Adrenal gland (tissue), 12 donors: ENCODE results near the gene TMEM266. TPM values are rescaled to one million over a fixed set of nuclear protein-coding genes. Genes with fewer than 3 reads are reported as not detected.
A peak's percentile ranks its signal among the peaks of the same experiment; 100 is the strongest.

Experiments
- DNase-seq, 7 donors: peaks; one replicate each; pipeline ENCODE4 v3.0.0-alpha.2; 2019 to 2020
- H3K27ac ChIP-seq, 5 donors: fragments of 200-600 bp; sonication (generic) in 4 of 5; 1 replicate in 3 of 5; 2 replicates in 2 of 5; pipeline versions ENCODE4 v1.5.1 to v1.8.0; 2016 to 2020; ENCODE audit warnings: mild to moderate bottlenecking in 1 of 5
- H3K27me3 ChIP-seq: fragments of 200-600 bp; 2 replicates; pipeline ENCODE4 v1.8.0; 2021
- H3K36me3 ChIP-seq, 2 donors: fragments of 200-600 bp; replicated peaks in 1 of 2; 1 replicate in 1 of 2; 2 replicates in 1 of 2; pipeline versions ENCODE4 v1.5.1 to v1.8.0; 2018 to 2022
- H3K4me1 ChIP-seq, 2 donors: fragments of 200-600 bp; replicated peaks in 1 of 2; 1 replicate in 1 of 2; 2 replicates in 1 of 2; pipeline versions ENCODE4 v1.5.1 to v1.8.0; 2018 to 2021
- H3K4me3 ChIP-seq, 4 donors: fragments of 200-600 bp; sonication (generic) in 3 of 4; one replicate each; pipeline ENCODE4 v1.5.1; 2016 to 2018
- H3K9me3 ChIP-seq, 3 donors: fragments of 200-600 bp; sonication (generic) in 1 of 3; replicated peaks in 1 of 3; 1 replicate in 2 of 3; 2 replicates in 1 of 3; pipeline versions ENCODE4 v1.5.1 to v1.8.0; 2016 to 2021
- POLR2A ChIP-seq, 2 donors: fragments of 450-650 bp; IDR thresholded peaks; one replicate each; pipeline ENCODE4 v1.6.1; 2017; ENCODE audit warnings: antibody characterized with exemption in 2 of 2, mild to moderate bottlenecking in 2 of 2, moderate library complexity in 1 of 2
- WGBS, 4 donors: extraction: QIAGEN DNeasy Blood & Tissue Kit in 2 of 4; methylation state at CpG; one replicate each; pipeline versions ENCODE4 v1.1.5 to v1.1.7; 2013 to 2017; 5-methylcytosine and 5-hydroxymethylcytosine counted together
- intact Hi-C, 2 donors: fragments of 100-400 bp; cut with DNase I; formaldehyde crosslinking; loops; one replicate each; pipeline versions ENCODE4 v1.14.1 to v1.15.0; 2022 to 2023
- polyA plus RNA-seq, 3 donors: library from polyadenylated mRNA; stranded (reverse); fragments of 200-250 nt in 2 of 3; fragments of 350-450 nt in 1 of 3; fragmentation: Illumina TruSeq in 1 of 3; extraction: RNeasy Lipid Tissue Mini Kit (QIAGEN cat#74804) in 1 of 3; gene quantifications; one replicate each; pipeline ENCODE4 v1.2.3, GENCODE V29; 2013 to 2014
- total RNA-seq, 9 donors: library from RNA; depleted of rRNA in 4 of 9; stranded (reverse); fragments of >200 nt in 4 of 9; fragments of 120-200 nt in 1 of 9; fragmentation: NEBNext Ultra II Directional in 1 of 9; extraction: Animal tissue kit (Norgen Biotek cat#: 25700) in 1 of 9; gene quantifications; one replicate each; pipeline versions ENCODE4 v1.1.0 to v1.2.4, GENCODE V29; 2013 to 2023
- TF ChIP-seq, protein P1 (sequence below), 6 experiments: fragments of 450-650 bp in 4 of 6; fragments of 200-600 bp in 2 of 6; sonication (generic) in 1 of 6; IDR thresholded peaks; 1 replicate in 5 of 6; 2 replicates in 1 of 6; pipeline versions ENCODE4 v1.5.1 to v1.8.0; 2016 to 2021; ENCODE audit warnings: antibody characterized with exemption in 6 of 6, mild to moderate bottlenecking in 2 of 6, moderate library complexity in 1 of 6
- donor health status: healthy with polysubstance abuse.
- donor health status: Bipolar disorder and iron deficiency.
- donor health status: DM: yes; HTN: yes; CAD: no.
- donor health status: DM: no; HTN: no; CAD: no.
- donor health status: DM: no; HTN: no; CAD: no.
- donor health status: DM: yes; HTN: yes; CAD: no.

TMEM266 gene
- total and polyA plus RNA-seq, 12 donors: 1.3 to 23.1 (median 5.9) TPM

GRCh38 chr15:76107169-76107568, 47.4 kb downstream of the TMEM266 start:
- intact Hi-C loops: no loop called here
- Histone ChIP-seq H3K4me1 (no peaks in the 10 kb centered on the region), H3K36me3 (no peaks in the 10 kb centered on the region), H3K9me3 (no peaks in the 10 kb centered on the region), H3K27me3 (no peaks in the 10 kb centered on the region), H3K4me3 (no peak overlapping the region), H3K27ac (no peak overlapping the region)
- WGBS, 4 donors: 87 to 90% (median 89%) methylated on average over 6 of the region's 6 CpGs
- TF ChIP-seq POLR2A (IDR thresholded peaks at IDR 0.05): no peak
- TF ChIP-seq, protein P1, sequence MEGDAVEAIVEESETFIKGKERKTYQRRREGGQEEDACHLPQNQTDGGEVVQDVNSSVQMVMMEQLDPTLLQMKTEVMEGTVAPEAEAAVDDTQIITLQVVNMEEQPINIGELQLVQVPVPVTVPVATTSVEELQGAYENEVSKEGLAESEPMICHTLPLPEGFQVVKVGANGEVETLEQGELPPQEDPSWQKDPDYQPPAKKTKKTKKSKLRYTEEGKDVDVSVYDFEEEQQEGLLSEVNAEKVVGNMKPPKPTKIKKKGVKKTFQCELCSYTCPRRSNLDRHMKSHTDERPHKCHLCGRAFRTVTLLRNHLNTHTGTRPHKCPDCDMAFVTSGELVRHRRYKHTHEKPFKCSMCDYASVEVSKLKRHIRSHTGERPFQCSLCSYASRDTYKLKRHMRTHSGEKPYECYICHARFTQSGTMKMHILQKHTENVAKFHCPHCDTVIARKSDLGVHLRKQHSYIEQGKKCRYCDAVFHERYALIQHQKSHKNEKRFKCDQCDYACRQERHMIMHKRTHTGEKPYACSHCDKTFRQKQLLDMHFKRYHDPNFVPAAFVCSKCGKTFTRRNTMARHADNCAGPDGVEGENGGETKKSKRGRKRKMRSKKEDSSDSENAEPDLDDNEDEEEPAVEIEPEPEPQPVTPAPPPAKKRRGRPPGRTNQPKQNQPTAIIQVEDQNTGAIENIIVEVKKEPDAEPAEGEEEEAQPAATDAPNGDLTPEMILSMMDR (IDR thresholded peaks at IDR 0.05): no peak
- DNase-seq: no peak

DNA sequence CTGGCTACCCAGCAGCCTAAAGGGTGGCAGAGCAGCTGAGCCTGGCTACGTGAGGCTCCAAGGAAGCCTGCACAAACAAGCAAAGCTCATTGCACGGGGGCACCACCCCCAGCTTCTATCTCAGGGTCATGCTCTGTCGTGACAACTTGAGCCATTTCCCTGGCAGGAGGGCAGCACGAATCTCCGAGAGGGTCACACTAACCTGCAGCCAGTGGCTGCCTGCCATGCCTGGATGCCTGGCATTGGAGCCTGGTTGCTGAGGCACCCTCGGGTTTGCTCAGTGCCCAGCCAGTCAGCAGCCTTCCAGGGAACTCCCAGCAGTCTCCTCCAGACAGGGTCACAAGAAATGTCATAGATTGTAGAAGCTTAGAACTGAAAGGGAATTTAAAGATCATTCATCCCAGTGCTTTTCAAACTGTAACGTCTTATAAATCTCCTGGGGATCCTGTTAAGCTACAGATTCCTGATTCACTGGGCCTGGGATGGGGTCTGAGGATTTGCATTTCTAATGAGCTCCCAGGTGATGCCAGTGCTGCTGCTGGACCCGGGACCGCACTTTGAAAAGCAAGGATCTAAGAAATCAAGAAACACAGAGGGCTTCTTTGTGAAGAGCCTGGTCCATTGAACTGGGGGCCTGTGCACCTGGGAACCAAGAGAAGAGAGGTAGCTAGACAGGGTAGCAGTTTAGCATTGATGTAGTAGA, 48.4 kb downstream of the TMEM266 start:
- TF ChIP-seq, protein P1 (IDR thresholded peaks at IDR 0.05): no peak
- peak in 1 of 2 donors; percentile 15 for TF ChIP-seq POLR2A (IDR thresholded peaks at IDR 0.05)
- Histone ChIP-seq H3K27me3 (no peaks in the 10 kb centered on the region), H3K4me3 (no peak overlapping the region), H3K4me1 (no peaks in the 10 kb centered on the region), H3K9me3 (no peaks in the 10 kb centered on the region), H3K27ac (no peak overlapping the region), H3K36me3 (no peaks in the 10 kb centered on the region)
- DNase-seq: peak; percentile 36 to 81 (median 63)
- intact Hi-C loops: no loop called here
- 27 to 34% (median 29%) methylated on average over 7 to 9 of the region's 9 CpGs for WGBS, 4 donors

- Histone ChIP-seq H3K4me1 (no peaks in the 10 kb centered on the region), H3K9me3 (no peaks in the 10 kb centered on the region), H3K4me3 (no peak overlapping the region), H3K27ac (no peak overlapping the region), H3K36me3 (no peaks in the 10 kb centered on the region), H3K27me3 (no peaks in the 10 kb centered on the region)
- no peak for DNase-seq
- TF ChIP-seq POLR2A (IDR thresholded peaks at IDR 0.05): no peak
- TF ChIP-seq, protein P1 (IDR thresholded peaks at IDR 0.05): no peak
- intact Hi-C loops: no loop called here
- 88 to 94% (median 90%) methylated on average over 1 of the region's 1 CpG for WGBS, 4 donors
Observed at GRCh38 chr15:76109046-76109445, 49.3 kb downstream of the TMEM266 start.

- TF ChIP-seq POLR2A (IDR thresholded peaks at IDR 0.05): no peak
- TF ChIP-seq, protein P1 (IDR thresholded peaks at IDR 0.05): no peak
- no peaks in the 10 kb centered on the region for H3K4me1 ChIP-seq
- DNase-seq: no peak
- no peaks in the 10 kb centered on the region for H3K27me3 ChIP-seq
- no peaks in the 10 kb centered on the region for H3K36me3 ChIP-seq
- H3K4me3 ChIP-seq: no peak overlapping the region
- H3K9me3 ChIP-seq: no peaks in the 10 kb centered on the region
- H3K27ac ChIP-seq: no peak overlapping the region
- 71 to 88% (median 75%) methylated on average over 3 of the region's 3 CpGs for WGBS, 4 donors
- intact Hi-C loops: no loop called here
Observed at GRCh38 chr15:76114561-76114960, 54.8 kb downstream of the TMEM266 start.
